H1 (cell line): ENCODE measurements around the gene GNB1L. TPM values are rescaled to one million over a fixed set of nuclear protein-coding genes. Genes with fewer than 3 reads are reported as not detected.

Experiments used
- CTCF ChIA-PET: fragments of 300-600 bp; sonication (Branson Sonifier 250); formaldehyde crosslinking; loops from one replicate; lab custom pipeline; 2021; ENCODE audit not compliant: partially characterized antibody; lab: Charles Lee
- POLR2A ChIA-PET: fragments of 300-600 bp; sonication (Branson Sonifier 250); formaldehyde crosslinking; loops from one replicate; lab custom pipeline; 2021; ENCODE audit warnings: inconsistent platforms; ENCODE audit not compliant: partially characterized antibody; lab: Charles Lee
- DNase-seq, 2 experiments: peaks; one replicate each; pipeline versions ENCODE4 v3.0.0 to v3.0.0-alpha.2; 2010 to 2022; ENCODE audit warnings: low spot score in 2 of 2, low read depth in 1 of 2, mixed read lengths in 1 of 2
- FAIRE-seq: peaks from 2 replicates; lab custom pipeline; 2011; peaks lifted over from hg19 to GRCh38; lab: Jason Lieb, UNC
- H2AFZ ChIP-seq: 2 replicates; pipeline ENCODE4 v1.8.1; 2012; ENCODE audit warnings: low read length, inconsistent platforms
- H2AK5ac ChIP-seq: 2 replicates; pipeline ENCODE4 v1.6.1; 2013; ENCODE audit warnings: low read depth, low read length
- H2BK120ac ChIP-seq: replicated peaks from 2 replicates; pipeline ENCODE3; 2013; ENCODE audit warnings: low read depth, low read length, inconsistent platforms
- H2BK12ac ChIP-seq: 2 replicates; pipeline ENCODE4 v1.6.1; 2013; ENCODE audit warnings: low read depth, low read length
- H2BK15ac ChIP-seq: 2 replicates; pipeline ENCODE4 v1.6.1; 2013; ENCODE audit warnings: low read length
- H2BK20ac ChIP-seq: 2 replicates; pipeline ENCODE4 v1.6.1; 2013; ENCODE audit warnings: low read length
- H2BK5ac ChIP-seq: 2 replicates; pipeline ENCODE4 v1.6.1; 2013; ENCODE audit warnings: low read depth, low read length
- H3K14ac ChIP-seq: 2 replicates; pipeline ENCODE4 v1.6.1; 2013; ENCODE audit warnings: inconsistent platforms; ENCODE audit not compliant: insufficient read length
- H3K18ac ChIP-seq: 2 replicates; pipeline ENCODE4 v1.6.1; 2013; ENCODE audit warnings: low read length; ENCODE audit errors: extremely low read depth
- H3K23ac ChIP-seq: 2 replicates; pipeline ENCODE4 v1.6.1; 2013; ENCODE audit warnings: inconsistent platforms; ENCODE audit not compliant: insufficient read length
- H3K23me2 ChIP-seq: 2 replicates; pipeline ENCODE4 v1.6.1; 2013; ENCODE audit warnings: low read depth, low read length
- H3K27ac ChIP-seq: 2 replicates; pipeline ENCODE4 v1.6.1; 2011; ENCODE audit warnings: low read depth, low read length, inconsistent platforms
- H3K27me3 ChIP-seq, 4 experiments: replicated peaks in 1 of 4; 1 replicate in 1 of 4; 2 replicates in 3 of 4; pipeline versions ENCODE4 v1.6.1 to v1.8.1; 2011 to 2013; ENCODE audit warnings: low read length in 3 of 4, mild to moderate bottlenecking in 3 of 4, inconsistent platforms in 2 of 4, mixed read lengths in 2 of 4, moderate library complexity in 1 of 4; ENCODE audit not compliant: control insufficient read depth in 3 of 4, insufficient read depth in 3 of 4; ENCODE audit errors: extremely low read depth in 1 of 4
- H3K36me3 ChIP-seq, 4 experiments: 2 replicates each; pipeline versions ENCODE4 v1.6.1 to v1.8.1; 2011 to 2013; ENCODE audit warnings: mild to moderate bottlenecking in 4 of 4, low read length in 3 of 4, moderate library complexity in 2 of 4, control low read depth in 1 of 4, inconsistent platforms in 1 of 4; ENCODE audit not compliant: insufficient read depth in 4 of 4, control insufficient read depth in 2 of 4
- H3K4ac ChIP-seq: replicated peaks from 2 replicates; pipeline ENCODE3; 2013; ENCODE audit warnings: low read length, low read depth, mixed read lengths, inconsistent platforms; ENCODE audit not compliant: insufficient read length
- H3K4me1 ChIP-seq, 4 experiments: replicated peaks in 1 of 4; 1 replicate in 1 of 4; 2 replicates in 3 of 4; pipeline versions ENCODE4 v1.6.1 to v1.8.1; 2011 to 2013; ENCODE audit warnings: low read length in 3 of 4, inconsistent platforms in 2 of 4, mixed read lengths in 1 of 4; ENCODE audit not compliant: insufficient read depth in 4 of 4, control insufficient read depth in 3 of 4
- H3K4me2 ChIP-seq, 2 experiments: 2 replicates each; pipeline versions ENCODE4 v1.6.1 to v1.8.1; 2011 to 2013; ENCODE audit warnings: low read depth in 2 of 2, low read length in 2 of 2, control low read depth in 1 of 2, inconsistent platforms in 1 of 2, mild to moderate bottlenecking in 1 of 2; ENCODE audit not compliant: insufficient read depth in 1 of 2
- H3K4me3 ChIP-seq, 4 experiments: fragments of 200-600, 300-600 bp in 1 of 4; sonication (generic), shearing (Covaris generic), sonication (Bioruptor Twin) in 1 of 4; 2 replicates each; pipeline versions ENCODE4 v1.5.1 to v1.8.1; 2011 to 2016; ENCODE audit warnings: low read length in 4 of 4, low read depth in 3 of 4, control low read depth in 2 of 4, inconsistent platforms in 2 of 4, mild to moderate bottlenecking in 2 of 4, mixed read lengths in 1 of 4, moderate library complexity in 1 of 4; ENCODE audit not compliant: insufficient read depth in 2 of 4; ENCODE audit errors: extremely low read depth in 1 of 4
- H3K56ac ChIP-seq: replicated peaks from 2 replicates; pipeline ENCODE3; 2013; ENCODE audit warnings: low read depth, mild to moderate bottlenecking, mixed read lengths, low read length, inconsistent platforms; ENCODE audit not compliant: insufficient read length
- H3K79me1 ChIP-seq: 2 replicates; pipeline ENCODE4 v1.6.1; 2013; ENCODE audit warnings: low read depth, low read length, control low read depth
- H3K79me2 ChIP-seq, 2 experiments: 2 replicates each; pipeline versions ENCODE4 v1.6.1 to v1.8.1; 2012 to 2013; ENCODE audit warnings: low read length in 2 of 2, mild to moderate bottlenecking in 2 of 2, inconsistent platforms in 1 of 2; ENCODE audit not compliant: insufficient read depth in 2 of 2, control insufficient read depth in 1 of 2
- H3K9ac ChIP-seq, 4 experiments: replicated peaks in 1 of 4; 1 replicate in 1 of 4; 2 replicates in 3 of 4; pipeline versions ENCODE4 v1.6.1 to v1.8.1; 2011 to 2013; ENCODE audit warnings: low read depth in 3 of 4, low read length in 3 of 4, control low read depth in 2 of 4, mild to moderate bottlenecking in 2 of 4, moderate library complexity in 2 of 4, inconsistent platforms in 1 of 4; ENCODE audit errors: extremely low read depth in 1 of 4
- H3K9me3 ChIP-seq, 2 experiments: 2 replicates each; pipeline versions ENCODE4 v1.6.1 to v1.8.1; 2012 to 2013; ENCODE audit warnings: mild to moderate bottlenecking in 2 of 2, moderate library complexity in 2 of 2, control low read depth in 1 of 2, inconsistent platforms in 1 of 2, low read depth in 1 of 2, low read length in 1 of 2, mixed read lengths in 1 of 2; ENCODE audit not compliant: insufficient read depth in 2 of 2
- H4K20me1 ChIP-seq, 2 experiments: replicated peaks in 1 of 2; 2 replicates each; pipeline versions ENCODE3 to v1.8.1; 2011 to 2013; ENCODE audit warnings: inconsistent platforms in 2 of 2, low read length in 2 of 2, mild to moderate bottlenecking in 1 of 2; ENCODE audit not compliant: insufficient read depth in 2 of 2, control insufficient read depth in 1 of 2
- H4K5ac ChIP-seq: 2 replicates; pipeline ENCODE4 v1.6.1; 2013; ENCODE audit warnings: low read length, low read depth, mixed read lengths, inconsistent platforms; ENCODE audit not compliant: insufficient read length
- H4K8ac ChIP-seq: 2 replicates; pipeline ENCODE4 v1.8.0; 2013; ENCODE audit warnings: mild to moderate bottlenecking, moderate library complexity, low read length, inconsistent platforms; ENCODE audit not compliant: insufficient read depth; ENCODE audit errors: extremely low read depth
- H4K91ac ChIP-seq: replicated peaks from 2 replicates; pipeline ENCODE3; 2013; ENCODE audit warnings: low read length, mixed read lengths, inconsistent platforms; ENCODE audit not compliant: insufficient read length
- WGBS, 2 experiments: shearing (Covaris generic) in 1 of 2; methylation state at CpG; one replicate each; pipeline versions ENCODE4 v1.1.6 to v1.1.7; 2013 to 2015; ENCODE audit warnings: low lambda C conversion rate in 2 of 2, mixed read lengths in 2 of 2, inconsistent platforms in 1 of 2, low coverage in 1 of 2, missing lambda C conversion rate in 1 of 2; ENCODE audit not compliant: insufficient replicate concordance in 2 of 2, insufficient coverage in 1 of 2, insufficient read length in 1 of 2; ENCODE audit errors: extremely low coverage in 1 of 2, missing lambda C conversion rate in 1 of 2; 5-methylcytosine and 5-hydroxymethylcytosine counted together
- polyA plus RNA-seq, 7 experiments: library from polyadenylated mRNA; depleted of rRNA in 3 of 7; stranded (reverse) in 5 of 7; unstranded in 2 of 7; fragments of >200 nt in 5 of 7; fragments of 200-250 nt in 2 of 7; gene quantifications; 1 replicate in 5 of 7; 2 replicates in 1 of 7; 4 replicates in 1 of 7; pipeline versions ENCODE4 v1.2.1 to v1.2.3, GENCODE V29; 2011 to 2013; ENCODE audit warnings: missing spikeins in 2 of 7, mixed read lengths in 2 of 7
- total RNA-seq: library from RNA; stranded (reverse); fragmentation: NEBNext Ultra II Directional; extraction: Animal tissue kit (Norgen Biotek cat#: 25700); gene quantifications from 2 replicates; pipeline ENCODE4 v1.2.1, GENCODE V29; 2021

Gene GNB1L
- total and polyA plus RNA-seq, 2 of the 8 experiments (the other 6 are each of a cell fraction or from before 2014, with no cell fraction given), result 14.0 to 15.6 TPM

DNA sequence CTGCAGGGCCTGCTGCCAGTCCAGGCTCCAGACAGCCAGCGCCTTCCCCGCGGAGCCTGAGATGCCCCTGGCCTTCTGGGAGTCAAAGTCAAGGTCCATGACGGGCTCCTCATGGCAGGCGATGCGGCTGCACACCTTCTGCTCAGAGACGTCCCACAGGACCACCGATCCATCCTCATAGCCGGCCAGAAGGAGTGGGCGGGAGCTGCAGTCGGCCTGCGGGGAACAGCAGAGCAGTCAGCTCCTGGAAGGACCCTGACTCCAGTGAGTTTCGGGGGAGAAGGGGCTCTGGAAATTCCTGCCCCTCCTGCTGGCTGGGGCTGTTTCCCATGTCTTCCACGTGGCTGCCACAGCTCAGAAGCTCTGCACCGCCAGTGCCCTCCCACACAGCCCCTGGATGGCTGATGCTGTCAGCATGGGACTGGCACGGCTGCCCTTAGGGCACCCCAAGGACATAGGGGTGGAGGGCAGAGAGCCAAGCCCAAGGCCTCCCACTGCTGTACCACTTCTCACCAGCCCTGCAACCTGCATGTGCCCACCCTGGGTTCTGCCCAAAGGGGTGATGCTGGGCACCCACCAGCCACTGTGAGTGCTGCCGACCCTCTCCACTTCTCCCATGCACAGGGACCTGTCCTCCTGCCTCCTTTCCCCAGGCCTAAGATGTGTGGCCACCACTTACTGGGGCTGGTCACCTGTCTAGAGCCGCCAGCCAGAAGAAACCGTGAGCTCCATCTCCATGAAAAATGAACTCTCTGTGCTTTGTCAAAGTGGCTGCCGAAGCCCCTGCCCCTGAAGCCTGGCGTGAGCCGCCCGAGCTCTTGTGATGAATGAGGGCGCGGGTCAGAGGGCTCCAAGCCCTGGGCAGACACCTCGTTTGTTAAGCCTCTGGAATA lies 52.4 kb downstream of the GNB1L start:
- Histone ChIP-seq H3K4ac (no peak overlapping the region), H3K18ac (no peak overlapping the region), H3K9ac (no peak overlapping the region), H3K9me3 (no peaks in the 10 kb centered on the region), H2BK20ac (no peak overlapping the region), H2AK5ac (no peak overlapping the region), H3K14ac (no peak overlapping the region), H3K79me2 (no peaks in the 10 kb centered on the region), H2BK5ac (no peak overlapping the region), H2BK15ac (no peak overlapping the region), H4K91ac (no peak overlapping the region), H3K36me3 (no peaks in the 10 kb centered on the region), H3K4me3 (no peak overlapping the region), H3K27me3 (no peaks in the 10 kb centered on the region), H4K20me1 (peaks cover 0 to 3% of the 10 kb centered on the region in 2 experiments), H2BK120ac (no peak overlapping the region), H3K4me2 (no peak overlapping the region), H3K23ac (no peak overlapping the region), H2BK12ac (no peak overlapping the region), H3K56ac (no peak overlapping the region), H4K5ac (no peak overlapping the region), H3K23me2 (no peaks in the 10 kb centered on the region), H3K27ac (no peak overlapping the region), H3K4me1 (no peaks in the 10 kb centered on the region; a peak in 1 of 7 replicates), H3K79me1 (no peaks in the 10 kb centered on the region), H2AFZ (no peak overlapping the region), H4K8ac (no peak overlapping the region)
- FAIRE-seq, result no peak
- no peak for DNase-seq
- ChIA-PET CTCF (interaction anchor here (0.7 to 5.1 kb wide), 15 partner anchors 9 to 168 kb away, joined by 3 to 31 read pairs (median 5); no protein-coding TSS in a partner anchor), POLR2A (interaction anchor here (1.6 kb wide), 1 partner anchor 52 kb away, joined by 4 read pairs; the partner anchor contains the start of genes GNB1L and RTL10)
- 89% methylated on average over 25 of the region's 26 CpGs; no CpG with 5 or more reads in 1 of the 2 experiments for WGBS, 2 experiments
